AG04450 (cell line): ENCODE measurements around the gene KHDC3L. TPM values are rescaled to one million over a fixed set of nuclear protein-coding genes. Genes with fewer than 3 reads are reported as not detected.

Source experiments
- CTCF ChIA-PET: fragments of 300-600, 350-600 bp; formaldehyde crosslinking; extraction: SDS; loops from one replicate; lab custom pipeline; 2022; ENCODE audit warnings: antibody characterized with exemption, inconsistent platforms; lab: Charles Lee
- POLR2A ChIA-PET: fragments of 350-600 bp; formaldehyde crosslinking; extraction: SDS; loops from one replicate; lab custom pipeline; 2021; ENCODE audit warnings: antibody characterized with exemption, inconsistent platforms; lab: Yijun Ruan, JAX
- DNase-seq: peaks from one replicate; pipeline ENCODE4 v3.0.0-alpha.2; 2011; ENCODE audit warnings: low read depth, low spot score
- H3K27ac ChIP-seq: one replicate; pipeline ENCODE4 v1.5.1; 2012; ENCODE audit warnings: low read depth, low read length, control low read depth
- H3K27me3 ChIP-seq: one replicate; pipeline ENCODE4 v1.6.0; 2012; ENCODE audit warnings: low read length; ENCODE audit not compliant: control insufficient read depth, insufficient read depth
- H3K4me3 ChIP-seq: 2 replicates; pipeline ENCODE4 v1.5.1; 2011; ENCODE audit warnings: mild to moderate bottlenecking, low read depth, low read length, control low read depth
- H3K9me3 ChIP-seq: 2 replicates; pipeline ENCODE4 v1.5.1; 2012; ENCODE audit warnings: low read length; ENCODE audit not compliant: control insufficient read depth, insufficient read depth
- polyA plus RNA-seq: library from polyadenylated mRNA; depleted of rRNA; stranded (reverse); fragments of >200 nt; gene quantifications from 2 replicates; pipeline ENCODE4 v1.2.3, GENCODE V29; 2011; rRNA removed
- small RNA-seq: library from RNA; depleted of rRNA; stranded (forward); fragments of <200 nt; gene quantifications from one replicate; pipeline ENCODE3, GENCODE V24; 2012; ENCODE audit warnings: low read depth; ENCODE audit not compliant: insufficient read length
- TF ChIP-seq, protein P1 (sequence below): IDR thresholded peaks from 2 replicates; pipeline ENCODE4 v1.5.1; 2011; ENCODE audit warnings: low read depth, low read length, control low read depth, inconsistent platforms

The KHDC3L gene
- polyA plus RNA-seq, 1 experiment: not detected

DNA sequence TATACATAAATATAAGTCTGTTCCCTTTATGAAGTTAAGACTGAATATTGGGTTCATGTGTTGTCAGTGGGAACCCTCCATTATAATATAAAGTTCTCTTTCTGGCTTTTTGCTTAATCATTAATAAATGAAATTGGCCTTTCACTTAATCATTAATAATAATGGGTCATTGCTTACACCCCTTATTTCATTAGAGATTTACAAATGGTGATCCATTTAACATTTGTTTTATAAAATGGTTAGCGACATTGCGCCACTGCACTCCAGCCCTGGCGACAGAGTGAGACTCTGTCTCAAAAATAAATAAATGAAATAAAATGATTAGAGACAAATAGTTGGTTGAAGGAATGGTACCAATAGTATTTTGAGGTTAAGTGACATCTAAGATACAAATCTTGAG, 50.6 kb downstream of the KHDC3L start:
- CTCF ChIA-PET: no interaction called here
- no peaks in the 10 kb centered on the region for H3K27me3 ChIP-seq
- no peaks in the 10 kb centered on the region for H3K9me3 ChIP-seq
- no peak overlapping the region for H3K27ac ChIP-seq
- TF ChIP-seq, protein P1, sequence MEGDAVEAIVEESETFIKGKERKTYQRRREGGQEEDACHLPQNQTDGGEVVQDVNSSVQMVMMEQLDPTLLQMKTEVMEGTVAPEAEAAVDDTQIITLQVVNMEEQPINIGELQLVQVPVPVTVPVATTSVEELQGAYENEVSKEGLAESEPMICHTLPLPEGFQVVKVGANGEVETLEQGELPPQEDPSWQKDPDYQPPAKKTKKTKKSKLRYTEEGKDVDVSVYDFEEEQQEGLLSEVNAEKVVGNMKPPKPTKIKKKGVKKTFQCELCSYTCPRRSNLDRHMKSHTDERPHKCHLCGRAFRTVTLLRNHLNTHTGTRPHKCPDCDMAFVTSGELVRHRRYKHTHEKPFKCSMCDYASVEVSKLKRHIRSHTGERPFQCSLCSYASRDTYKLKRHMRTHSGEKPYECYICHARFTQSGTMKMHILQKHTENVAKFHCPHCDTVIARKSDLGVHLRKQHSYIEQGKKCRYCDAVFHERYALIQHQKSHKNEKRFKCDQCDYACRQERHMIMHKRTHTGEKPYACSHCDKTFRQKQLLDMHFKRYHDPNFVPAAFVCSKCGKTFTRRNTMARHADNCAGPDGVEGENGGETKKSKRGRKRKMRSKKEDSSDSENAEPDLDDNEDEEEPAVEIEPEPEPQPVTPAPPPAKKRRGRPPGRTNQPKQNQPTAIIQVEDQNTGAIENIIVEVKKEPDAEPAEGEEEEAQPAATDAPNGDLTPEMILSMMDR: no peak
- H3K4me3 ChIP-seq: no peak overlapping the region
- DNase-seq: no peak
- POLR2A ChIA-PET: no interaction called here

Small RNAs within 50 kb of the gene (small RNA-seq; reads per million reads assigned to genes)
- not detected for gene RPL39P3

Other genes with a start within 250 kb of the KHDC3L start
- gene KHDC1L, start 137.2 kb upstream of the KHDC3L start, polyA plus RNA-seq: 0.22 and 0.27 TPM in 2 replicates
- gene KHDC1, start 99.5 kb upstream of the KHDC3L start, polyA plus RNA-seq: 5.9 and 6.5 TPM in 2 replicates
- gene DPPA5, start 8.4 kb upstream of the KHDC3L start, polyA plus RNA-seq: not detected in 2 replicates
- not detected in 2 replicates for gene OOEP, start 7.2 kb downstream of the KHDC3L start, polyA plus RNA-seq
- gene DDX43, start 32.2 kb downstream of the KHDC3L start, polyA plus RNA-seq: 0.21 and 0.37 TPM in 2 replicates
- gene CGAS, start 89.6 kb downstream of the KHDC3L start, polyA plus RNA-seq: 2.0 and 2.1 TPM in 2 replicates
- 21.1 and 23.1 TPM in 2 replicates for gene MTO1, start 99.1 kb downstream of the KHDC3L start, polyA plus RNA-seq
- gene EEF1A1, start 158.4 kb downstream of the KHDC3L start, polyA plus RNA-seq: 24,076 and 25,115 TPM in 2 replicates